WTC11 (cell line): ENCODE measurements around the gene C2orf76.

Experiments used
- AR ChIP-seq: fragments of 250-450 bp; sonication (Bioruptor Pico); IDR thresholded peaks from 2 replicates; pipeline ENCODE4 v1.9.0; 2021; ENCODE audit warnings: mild to moderate bottlenecking
- CBFB ChIP-seq: sonication (generic); formaldehyde crosslinking; IDR thresholded peaks from 2 replicates; pipeline ENCODE4 v1.8.1; 2022; ENCODE audit warnings: mild to moderate bottlenecking, low read depth, missing genetic modification reagents
- CREM ChIP-seq: sonication (generic); formaldehyde crosslinking; IDR thresholded peaks from 2 replicates; pipeline ENCODE4 v1.8.1; 2022; ENCODE audit warnings: mild to moderate bottlenecking, missing genetic modification reagents, moderate library complexity
- CTCF ChIP-seq: fragments of 200-600 bp; IDR thresholded peaks from 2 replicates; pipeline ENCODE4 v1.8.0; 2022; ENCODE audit warnings: antibody characterized with exemption
- RORB ChIP-seq: fragments of 250-450 bp; sonication (Bioruptor Pico); IDR thresholded peaks from 2 replicates; pipeline ENCODE4 v1.9.0; 2021; ENCODE audit warnings: mild to moderate bottlenecking
- SMAD3 ChIP-seq: sonication (generic); formaldehyde crosslinking; IDR thresholded peaks from 2 replicates; pipeline ENCODE4 v1.8.0; 2022; ENCODE audit warnings: missing genetic modification reagents, mild to moderate bottlenecking, borderline replicate concordance
- ZNF121 ChIP-seq: sonication (generic); formaldehyde crosslinking; IDR thresholded peaks from 2 replicates; pipeline ENCODE4 v1.8.0; 2023; ENCODE audit warnings: missing genetic modification reagents
- ZNF263 ChIP-seq: sonication (generic); formaldehyde crosslinking; IDR thresholded peaks from 2 replicates; pipeline ENCODE4 v1.8.1; 2022; ENCODE audit warnings: low read depth, mild to moderate bottlenecking, moderate library complexity, missing genetic modification reagents
- TF ChIP-seq, protein P1 (sequence below): sonication (generic); formaldehyde crosslinking; IDR thresholded peaks from 2 replicates; pipeline ENCODE4 v1.8.1; 2022; ENCODE audit warnings: low read depth, missing genetic modification reagents, borderline replicate concordance

GRCh38 chr2:119254601-119255080 lies 112.0 kb downstream of the C2orf76 start:
- TF ChIP-seq ZNF263 (CRISPR knock-in tag) (no peak), RORB (CRISPR knock-in tag) (no peak), CTCF (no peak), CREM (no peak), CBFB (CRISPR knock-in tag) (no peak), AR (no peak), ZNF121 (CRISPR knock-in tag) (no peak), SMAD3 (CRISPR knock-in tag) (no peak)
- TF ChIP-seq, protein P1, sequence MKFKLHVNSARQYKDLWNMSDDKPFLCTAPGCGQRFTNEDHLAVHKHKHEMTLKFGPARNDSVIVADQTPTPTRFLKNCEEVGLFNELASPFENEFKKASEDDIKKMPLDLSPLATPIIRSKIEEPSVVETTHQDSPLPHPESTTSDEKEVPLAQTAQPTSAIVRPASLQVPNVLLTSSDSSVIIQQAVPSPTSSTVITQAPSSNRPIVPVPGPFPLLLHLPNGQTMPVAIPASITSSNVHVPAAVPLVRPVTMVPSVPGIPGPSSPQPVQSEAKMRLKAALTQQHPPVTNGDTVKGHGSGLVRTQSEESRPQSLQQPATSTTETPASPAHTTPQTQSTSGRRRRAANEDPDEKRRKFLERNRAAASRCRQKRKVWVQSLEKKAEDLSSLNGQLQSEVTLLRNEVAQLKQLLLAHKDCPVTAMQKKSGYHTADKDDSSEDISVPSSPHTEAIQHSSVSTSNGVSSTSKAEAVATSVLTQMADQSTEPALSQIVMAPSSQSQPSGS (CRISPR knock-in tag), result no peak
